CD4-positive, alpha-beta T cell treated with Interleukin-15 for 4 hours (primary cell): ENCODE data around the gene IQSEC3.
"Not testable (repeated sequence)": the region's sequence is repeated elsewhere in the genome, so short reads cannot be mapped to it uniquely, and the experiment has no call there.

Experiments used
- DNase-seq: peaks from one replicate; pipeline ENCODE4 v3.0.0-alpha.2; 2020; ENCODE audit warnings: low spot score

Gene IQSEC3

DNA sequence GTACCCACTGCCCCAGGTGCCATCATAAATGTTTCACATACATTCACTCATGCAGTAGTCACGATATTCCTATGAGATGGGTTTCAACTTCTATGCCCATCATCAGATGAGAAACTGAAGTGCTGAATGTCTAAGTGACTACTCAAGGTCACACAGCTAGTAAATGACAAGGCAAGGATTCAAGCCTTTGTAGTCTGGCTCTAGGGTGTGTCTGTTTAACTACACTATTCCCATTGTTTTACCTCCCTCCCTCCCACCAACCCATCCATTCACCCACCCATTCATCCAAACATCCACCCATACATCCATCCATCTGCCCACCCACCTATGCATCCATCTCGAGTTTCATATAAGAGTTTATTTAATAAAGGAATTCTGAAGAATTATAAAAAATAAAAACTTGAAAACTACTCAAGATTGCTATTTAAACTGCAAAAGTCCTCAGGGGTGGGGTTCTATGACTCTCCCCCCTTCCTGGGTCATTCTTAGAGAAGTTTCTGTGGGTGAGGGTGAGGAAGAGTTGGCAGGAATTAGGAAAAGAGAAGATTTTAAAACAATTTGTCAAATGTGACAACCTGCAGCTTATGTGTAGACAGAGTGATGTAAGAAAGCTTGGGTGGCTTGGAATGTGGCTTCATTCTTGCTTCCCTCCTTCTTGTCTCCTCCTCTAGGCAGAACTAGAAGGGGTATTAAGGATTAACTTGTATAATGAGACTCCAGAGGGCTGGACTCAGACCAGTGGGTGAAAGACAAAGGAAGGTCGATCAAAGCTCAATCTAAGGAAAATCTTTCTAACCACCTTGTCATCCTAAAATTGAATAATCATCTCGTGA is 13.4 kb upstream of the IQSEC3 start:
- DNase-seq, result not testable (repeated sequence)

DNA sequence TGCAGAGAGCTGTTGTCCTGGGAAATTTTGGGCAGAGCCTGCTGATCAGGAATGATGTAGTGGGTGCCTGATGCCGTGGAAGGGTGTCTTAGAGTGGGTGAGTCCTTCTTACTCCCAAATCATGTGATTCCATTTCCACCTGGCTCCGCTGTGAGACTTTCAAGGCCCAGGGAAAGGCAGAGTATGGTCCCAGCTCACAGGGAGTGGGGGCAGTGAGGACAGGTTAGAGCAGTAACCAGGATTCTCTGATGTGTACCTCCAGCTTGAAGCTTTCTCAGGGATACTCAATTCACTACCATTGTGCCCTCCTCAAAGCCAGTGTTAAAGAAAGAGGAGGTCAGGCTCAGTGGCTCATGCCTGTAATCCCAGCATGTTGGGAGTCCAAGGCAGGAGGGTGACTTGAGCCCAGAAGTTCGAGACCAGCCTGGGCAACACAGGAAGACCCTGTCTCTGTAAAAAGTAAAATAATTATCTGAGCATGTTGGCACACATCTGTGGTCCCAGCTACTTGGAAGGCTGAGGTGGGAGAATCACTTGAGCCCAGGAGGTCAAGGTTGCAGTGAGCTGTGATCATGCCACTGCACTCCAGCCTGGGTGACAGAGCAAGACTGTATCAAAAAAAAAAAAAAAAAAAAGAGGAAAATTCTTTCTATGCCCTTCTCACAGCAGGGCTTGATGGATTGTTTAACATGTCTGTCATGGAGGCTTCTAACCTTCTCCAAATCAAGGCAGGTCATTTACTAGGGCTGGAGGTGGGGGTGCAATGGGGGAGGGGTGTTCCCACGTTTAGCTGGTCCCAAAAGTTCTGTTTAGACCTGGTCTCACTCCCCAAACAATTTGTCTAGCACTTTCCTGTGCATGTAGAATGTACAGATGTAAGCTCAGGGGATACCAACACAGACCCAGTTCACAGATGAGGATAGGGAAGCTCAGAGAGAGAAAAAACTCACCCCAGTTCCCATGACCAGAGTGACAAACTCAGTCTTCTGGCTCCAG is 12.5 kb upstream of the IQSEC3 start:
- DNase-seq, result no peak

DNA sequence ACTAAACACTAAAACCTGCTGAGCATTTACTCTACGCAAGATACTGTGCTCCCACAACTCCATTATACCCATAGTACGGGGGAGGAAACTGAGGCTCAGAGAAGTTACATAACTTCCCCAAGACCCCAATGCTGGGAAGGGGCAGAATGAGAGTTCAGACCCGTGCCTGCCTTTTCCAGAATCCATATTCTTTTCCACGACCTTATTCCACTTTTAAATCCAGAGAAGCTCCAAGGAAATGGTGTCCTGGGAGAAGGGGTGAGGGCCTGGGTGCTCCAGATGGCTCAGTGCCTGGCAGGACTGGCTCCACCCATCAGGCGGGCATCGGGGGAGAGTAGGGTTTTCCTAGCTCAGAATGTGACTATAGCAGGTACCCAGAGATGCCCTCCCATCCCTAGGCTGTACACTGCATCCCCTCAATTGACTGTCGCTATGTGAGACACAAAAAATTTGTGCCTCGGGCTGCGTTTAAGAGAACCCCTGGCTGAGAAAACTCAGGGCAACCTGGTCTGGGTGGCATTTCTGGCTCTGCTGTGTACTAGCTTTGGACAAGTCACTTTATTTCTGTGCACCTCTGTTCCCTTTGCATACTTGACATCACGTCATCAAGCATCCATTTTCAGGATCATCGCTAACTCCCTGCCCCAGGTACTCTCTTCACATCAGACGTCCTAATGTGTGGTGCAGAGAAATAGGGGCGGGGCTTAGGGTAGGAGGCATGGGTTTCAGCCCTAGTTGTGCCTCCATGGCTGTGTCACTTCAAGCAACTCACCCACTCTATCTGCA is 11.6 kb upstream of the IQSEC3 start:
- DNase-seq, result no peak

- no peak for DNase-seq
These were observed 9.8 kb upstream of the IQSEC3 start for GRCh38 chr12:56683-57346.

DNA sequence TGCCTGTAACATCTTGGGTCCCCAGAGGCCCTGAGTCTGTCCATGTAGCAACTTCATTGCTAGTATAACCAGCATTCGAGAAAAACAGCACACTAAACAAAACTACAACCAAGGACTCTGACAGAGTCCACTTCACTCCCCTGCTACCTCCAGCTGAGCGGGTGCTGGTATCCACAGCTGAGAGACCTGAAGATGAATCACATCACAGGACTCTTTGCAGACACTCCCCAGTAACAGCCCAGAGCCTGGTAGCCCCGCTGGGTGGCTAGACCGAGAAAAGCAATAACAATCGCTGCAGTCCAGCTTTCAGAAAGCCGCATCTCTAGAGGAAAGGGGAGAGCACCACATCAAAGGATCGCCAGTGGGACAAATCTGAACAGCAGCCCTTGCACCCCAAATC is 9.0 kb upstream of the IQSEC3 start:
- DNase-seq, result no peak

GRCh38 chr12:58832-59231 is 7.7 kb upstream of the IQSEC3 start:
- DNase-seq, result no peak

DNA sequence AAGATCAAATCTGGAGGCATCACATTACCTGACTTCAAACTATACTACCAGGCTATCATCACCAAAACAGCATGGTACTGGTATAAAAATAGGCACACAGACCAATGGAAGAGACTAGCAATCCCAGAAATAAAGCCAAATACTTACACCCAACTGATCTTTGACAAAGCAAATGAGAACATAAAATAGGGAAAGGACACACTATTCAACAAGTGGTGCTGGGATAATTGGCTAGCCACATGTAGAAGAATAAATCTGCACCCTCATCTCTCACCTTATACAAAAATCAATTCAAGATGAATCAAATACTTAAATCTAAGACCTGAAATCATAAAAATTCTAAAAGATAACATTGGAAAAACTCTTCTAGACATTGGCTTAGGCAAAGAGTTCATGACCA is 4.7 kb upstream of the IQSEC3 start:
- DNase-seq, result not testable (repeated sequence)

DNA sequence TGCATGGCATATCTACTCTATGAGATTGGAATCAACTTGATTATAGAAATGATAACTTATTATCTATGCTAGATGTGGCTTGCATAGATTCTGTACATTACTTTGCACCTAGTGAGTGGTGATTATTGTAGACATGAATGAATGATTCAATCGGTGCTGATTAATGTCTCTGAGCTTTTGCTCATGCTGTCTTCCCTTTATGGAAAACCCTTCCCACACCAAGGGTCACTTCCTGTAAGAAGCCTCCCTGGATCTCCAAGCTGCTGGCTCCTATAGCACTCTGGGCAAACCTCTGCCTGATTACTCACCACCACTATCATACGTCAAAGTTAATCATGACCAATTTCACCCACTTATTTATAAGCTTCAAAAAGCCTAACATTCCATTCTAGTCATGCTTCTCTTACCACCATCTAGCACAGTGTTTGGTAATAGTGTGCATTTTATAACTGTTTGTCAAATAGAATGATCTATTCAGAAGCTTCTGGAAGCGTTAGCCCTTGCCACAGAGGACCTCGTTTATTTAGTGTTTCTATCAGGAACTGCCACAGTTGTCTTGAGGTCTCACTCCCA is 990 bp upstream of the IQSEC3 start:
- DNase-seq, result not testable (repeated sequence)

GRCh38 chr12:66782-67504 is 376 bp downstream of the IQSEC3 start:
- DNase-seq, result not testable (repeated sequence)

DNA sequence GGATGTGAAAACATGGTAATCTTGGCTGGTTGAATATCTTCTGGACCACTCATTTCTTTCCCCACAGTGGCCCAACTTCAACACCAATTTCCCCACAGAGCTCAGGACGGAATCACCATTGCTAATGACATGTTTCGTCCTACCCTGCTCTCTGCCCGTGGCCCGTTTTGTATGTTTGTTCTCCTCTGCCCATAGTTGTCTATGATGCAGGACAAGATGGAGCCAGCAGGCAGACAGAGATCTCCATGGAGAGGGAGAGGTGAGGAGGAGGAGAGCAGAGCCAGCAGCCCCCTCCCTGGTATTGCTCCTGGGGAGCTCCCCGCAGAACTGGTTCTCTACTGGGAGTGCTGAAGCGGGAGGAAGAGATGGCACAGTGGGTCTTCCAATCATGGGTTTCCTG is 3.1 kb downstream of the IQSEC3 start:
- not testable (repeated sequence) for DNase-seq

DNA sequence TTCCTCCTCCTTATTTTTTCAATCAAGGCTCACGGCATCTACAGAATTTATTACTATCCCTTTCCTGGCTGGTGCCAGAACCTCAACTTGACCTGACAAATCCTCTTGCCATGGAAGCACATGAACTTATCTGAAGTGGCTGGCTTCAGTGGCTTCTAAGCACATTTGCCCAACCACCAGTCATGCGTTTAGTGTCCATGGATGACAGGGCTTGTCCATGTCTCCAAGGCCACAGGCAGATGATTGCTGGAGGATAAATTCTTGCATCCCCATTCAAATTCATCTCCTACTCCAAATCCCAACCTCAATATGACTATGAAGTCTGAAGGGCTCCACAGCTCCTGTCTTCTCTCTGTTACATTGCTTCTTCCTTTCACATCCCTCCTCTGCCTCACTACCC is 4.0 kb downstream of the IQSEC3 start:
- not testable (repeated sequence) for DNase-seq

GRCh38 chr12:72018-72417 is 5.5 kb downstream of the IQSEC3 start:
- DNase-seq, result not testable (repeated sequence)

- DNase-seq, result not testable (repeated sequence)
These were observed 8.0 kb downstream of the IQSEC3 start for GRCh38 chr12:74420-75190.

DNA sequence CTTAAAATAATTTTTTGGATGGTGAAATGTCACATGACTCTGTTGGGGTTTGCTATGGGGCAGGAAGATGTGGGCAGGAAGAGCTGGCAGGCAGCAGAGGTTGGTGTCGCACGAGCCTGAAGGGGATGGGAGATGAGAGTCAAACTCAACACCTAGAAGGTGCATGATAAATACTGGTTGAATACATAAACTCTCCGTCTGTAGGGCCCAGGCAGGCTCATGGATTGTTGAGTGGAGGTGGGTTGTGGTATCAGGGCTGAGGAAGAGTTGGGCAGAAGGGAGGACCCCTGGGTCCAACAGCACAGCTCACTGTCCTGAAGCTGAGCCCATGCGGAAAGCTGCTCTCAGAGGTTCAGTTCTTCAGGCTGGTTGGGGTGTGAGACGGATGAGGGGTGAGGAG is 9.0 kb downstream of the IQSEC3 start:
- DNase-seq, result not testable (repeated sequence)

DNA sequence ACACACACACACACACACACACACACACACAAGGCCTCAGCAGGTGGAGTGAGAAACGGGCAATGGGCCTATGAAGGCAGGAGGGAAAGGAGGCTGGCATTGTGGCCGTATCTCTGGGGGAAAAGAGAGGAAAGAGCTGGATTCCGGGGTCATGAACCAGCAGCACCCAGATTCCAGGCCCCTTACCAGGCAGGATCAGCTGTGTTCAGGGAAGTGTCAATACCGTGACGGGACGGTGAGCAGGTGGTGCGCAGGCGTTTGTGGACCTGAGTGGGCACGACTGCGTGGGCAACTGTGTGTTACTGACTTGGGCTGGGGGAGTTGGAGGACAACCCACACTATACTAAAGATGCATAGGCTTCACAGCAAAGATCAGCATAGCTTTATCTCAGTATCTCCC is 9.5 kb downstream of the IQSEC3 start:
- DNase-seq, result not testable (repeated sequence)

DNA sequence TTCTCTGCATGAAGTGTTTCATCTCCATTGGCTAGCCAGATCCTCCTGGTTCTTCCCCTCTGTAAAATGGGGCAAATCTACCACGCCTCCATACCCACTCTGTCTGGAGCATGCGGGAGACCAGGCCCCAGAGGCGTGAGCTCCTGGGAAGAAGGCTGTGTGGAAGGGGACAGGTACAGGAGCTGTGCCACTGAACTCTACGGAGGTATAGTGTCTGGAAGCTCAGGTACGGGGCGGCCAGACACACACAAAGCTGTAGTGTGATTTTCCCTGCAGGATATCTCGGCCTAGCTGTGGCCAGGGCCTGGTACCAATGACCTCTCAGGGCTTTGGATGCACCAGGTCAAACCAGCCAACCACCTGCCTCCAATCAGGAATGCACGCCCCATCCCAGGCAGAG is 10.0 kb downstream of the IQSEC3 start:
- DNase-seq, result not testable (repeated sequence)

DNA sequence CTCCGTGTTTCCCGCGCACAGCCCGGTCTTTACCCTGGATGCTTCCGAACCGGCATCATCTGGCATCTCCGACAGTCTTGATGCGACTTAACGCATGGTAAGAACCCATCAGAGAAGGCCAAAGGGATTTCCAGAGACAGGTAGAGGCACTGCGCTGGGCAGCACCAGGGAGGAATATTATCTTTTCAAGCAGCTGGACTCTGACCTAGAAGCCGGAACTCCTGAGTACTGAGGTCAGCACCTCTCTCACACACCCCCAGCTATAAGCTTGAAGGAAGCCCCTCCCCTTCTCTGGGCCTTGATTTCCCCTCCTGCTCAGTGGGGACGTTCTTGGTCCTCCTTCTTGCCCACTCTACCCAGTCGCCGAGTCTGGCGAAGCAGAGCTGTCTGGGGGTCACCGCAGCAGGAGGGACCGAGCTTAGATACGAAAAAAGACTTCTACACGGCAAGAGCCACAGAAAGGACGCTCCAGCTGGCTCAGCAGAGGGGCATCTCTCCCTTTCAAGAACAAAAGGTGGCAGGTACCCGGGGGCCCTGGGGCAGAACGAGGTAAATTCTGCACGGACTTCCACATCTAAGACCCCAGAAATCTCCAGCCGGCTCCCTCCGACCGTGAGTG is 10.6 kb downstream of the IQSEC3 start:
- not testable (repeated sequence) for DNase-seq

- not testable (repeated sequence) for DNase-seq
These were observed 11.3 kb downstream of the IQSEC3 start for GRCh38 chr12:77769-78383.

DNA sequence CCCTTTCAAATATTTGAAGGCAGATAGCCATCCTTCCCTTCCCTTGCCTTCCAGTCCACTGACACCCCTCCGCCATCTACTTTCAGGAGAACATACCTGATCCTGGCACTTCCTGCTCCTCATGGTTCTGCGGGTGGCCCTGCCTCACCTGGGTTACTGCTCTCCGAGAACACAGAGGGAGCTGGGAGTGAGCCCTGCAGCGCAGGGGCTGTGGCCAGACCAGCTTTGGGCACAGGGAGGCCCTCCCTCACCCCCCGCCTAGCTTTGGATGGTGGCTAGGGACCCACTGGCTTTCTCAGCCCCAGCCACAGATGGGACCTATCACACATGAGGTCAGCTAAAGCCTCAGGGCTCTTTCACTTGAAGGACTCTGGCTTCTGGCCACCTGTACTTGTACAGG is 12.4 kb downstream of the IQSEC3 start:
- no peak for DNase-seq
